ENCODE results near the gene RASGRF1. TPM values are rescaled to one million over a fixed set of nuclear protein-coding genes. Genes with fewer than 3 reads are reported as not detected.

Gene RASGRF1
- polyA plus RNA-seq, 1 donor (not counting 4 experiments of a cell fraction or from before 2014, with no cell fraction given): 0.08 TPM

GRCh38 chr15:79045041-79045440 lies 45.5 kb downstream of the RASGRF1 start:
- no peaks in the 10 kb centered on the region for H3K27me3 ChIP-seq (ENCODE audit: control insufficient read depth, extremely low read depth, insufficient read depth, low read length)
- dilution Hi-C loops (cut with MboI; ENCODE audit: extremely low pct_ligation_motif_present, low sequenced_read_pairs): loop anchor here (25.0 kb wide), 1 partner anchor 142 kb away; no protein-coding TSS in a partner anchor
- H3K9me1 ChIP-seq (ENCODE audit: control insufficient read depth, extremely low read depth, insufficient read depth, low read length): no peaks in the 10 kb centered on the region
- H3K27ac ChIP-seq (ENCODE audit: control insufficient read depth, insufficient read depth, low read length): no peak overlapping the region
- H3K79me2 ChIP-seq (ENCODE audit: control insufficient read depth, insufficient read depth, low read length): no peaks in the 10 kb centered on the region
- H3K36me3 ChIP-seq (ENCODE audit: control insufficient read depth in 2 of 2, extremely low read depth in 1 of 2, insufficient read depth in 2 of 2, low read length in 2 of 2): no peaks in the 10 kb centered on the region
- FAIRE-seq: no peak
- no peak for DNase-seq (ENCODE audit: low read depth, low spot score)
- no peak overlapping the region for H3K9ac ChIP-seq (ENCODE audit: control insufficient read depth, extremely low read depth, insufficient read depth, low read length)
- H3K4me2 ChIP-seq (ENCODE audit: control insufficient read depth, extremely low read depth, insufficient read depth, low read depth, low read length): no peak overlapping the region
- H2AFZ ChIP-seq (ENCODE audit: control insufficient read depth, low read length): no peak overlapping the region
- TF ChIP-seq, protein P1, sequence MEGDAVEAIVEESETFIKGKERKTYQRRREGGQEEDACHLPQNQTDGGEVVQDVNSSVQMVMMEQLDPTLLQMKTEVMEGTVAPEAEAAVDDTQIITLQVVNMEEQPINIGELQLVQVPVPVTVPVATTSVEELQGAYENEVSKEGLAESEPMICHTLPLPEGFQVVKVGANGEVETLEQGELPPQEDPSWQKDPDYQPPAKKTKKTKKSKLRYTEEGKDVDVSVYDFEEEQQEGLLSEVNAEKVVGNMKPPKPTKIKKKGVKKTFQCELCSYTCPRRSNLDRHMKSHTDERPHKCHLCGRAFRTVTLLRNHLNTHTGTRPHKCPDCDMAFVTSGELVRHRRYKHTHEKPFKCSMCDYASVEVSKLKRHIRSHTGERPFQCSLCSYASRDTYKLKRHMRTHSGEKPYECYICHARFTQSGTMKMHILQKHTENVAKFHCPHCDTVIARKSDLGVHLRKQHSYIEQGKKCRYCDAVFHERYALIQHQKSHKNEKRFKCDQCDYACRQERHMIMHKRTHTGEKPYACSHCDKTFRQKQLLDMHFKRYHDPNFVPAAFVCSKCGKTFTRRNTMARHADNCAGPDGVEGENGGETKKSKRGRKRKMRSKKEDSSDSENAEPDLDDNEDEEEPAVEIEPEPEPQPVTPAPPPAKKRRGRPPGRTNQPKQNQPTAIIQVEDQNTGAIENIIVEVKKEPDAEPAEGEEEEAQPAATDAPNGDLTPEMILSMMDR (optimal IDR thresholded peaks at IDR 0.05 in 1 of 3, IDR thresholded peaks at IDR 0.05 in 1 of 3, conservative IDR thresholded peaks at IDR 0.05 in 1 of 3; ENCODE audit: extremely low read depth in 1 of 3, insufficient read depth in 2 of 3, low read length in 3 of 3): no peak
- no peaks in the 10 kb centered on the region for H3K9me3 ChIP-seq (ENCODE audit: control insufficient read depth, low read depth, low read length)
- H3K4me1 ChIP-seq (ENCODE audit: control insufficient read depth, extremely low read depth, insufficient read depth, low read length): no peaks in the 10 kb centered on the region
- no peak overlapping the region for H3K4me3 ChIP-seq (ENCODE audit: control insufficient read depth in 2 of 3, extremely low read depth in 1 of 3, insufficient read depth in 2 of 3, low read depth in 1 of 3, low read length in 3 of 3)
- H4K20me1 ChIP-seq (ENCODE audit: control insufficient read depth, extremely low read depth, insufficient read depth, low read length): no peaks in the 10 kb centered on the region

DNA sequence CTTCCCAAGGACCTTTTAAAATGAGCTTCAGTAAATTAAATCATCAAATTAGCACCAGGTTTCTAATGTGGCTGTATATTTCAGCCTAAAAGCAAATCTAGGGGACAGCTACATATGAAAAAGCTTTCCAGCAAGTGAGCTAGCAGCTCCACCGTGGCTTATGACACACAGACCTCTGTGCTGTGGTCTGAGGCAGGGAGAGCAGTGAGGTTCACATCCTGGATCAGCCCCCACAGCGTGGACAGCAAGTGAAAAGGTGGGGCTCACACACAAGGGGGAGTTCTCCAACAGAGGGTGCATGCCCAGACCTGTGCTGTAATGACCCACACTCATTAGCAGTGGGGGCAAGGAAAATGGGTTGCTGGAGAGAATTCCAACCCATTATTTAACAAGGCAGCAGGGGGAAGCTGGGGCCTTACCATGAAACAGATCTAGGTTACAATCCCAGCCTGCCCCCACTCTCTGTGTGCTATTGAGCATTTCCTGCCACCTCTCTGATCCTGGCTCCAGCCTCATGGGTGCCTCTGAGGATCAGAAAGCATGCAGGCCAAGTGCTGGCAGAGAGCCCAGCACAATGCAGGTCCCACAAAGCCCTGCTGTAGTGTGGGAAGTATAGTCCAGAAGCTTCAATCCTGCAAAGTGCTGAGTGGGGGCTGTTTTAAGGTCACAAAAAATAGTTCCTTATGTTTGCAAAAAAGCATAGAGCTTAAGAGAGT lies 48.2 kb downstream of the RASGRF1 start:
- no peak for FAIRE-seq

More for the DNA sequence above, 48.2 kb downstream of the RASGRF1 start:
- Histone ChIP-seq H3K4me1 (ENCODE audit: control insufficient read depth, extremely low read depth, insufficient read depth, low read length) (no peaks in the 10 kb centered on the region), H3K79me2 (ENCODE audit: control insufficient read depth, insufficient read depth, low read length) (no peaks in the 10 kb centered on the region), H3K4me3 (ENCODE audit: control insufficient read depth in 2 of 3, extremely low read depth in 1 of 3, insufficient read depth in 2 of 3, low read depth in 1 of 3, low read length in 3 of 3) (no peak overlapping the region), H3K4me2 (ENCODE audit: control insufficient read depth, extremely low read depth, insufficient read depth, low read depth, low read length) (no peak overlapping the region), H3K27me3 (ENCODE audit: control insufficient read depth, extremely low read depth, insufficient read depth, low read length) (no peaks in the 10 kb centered on the region), H3K9me3 (ENCODE audit: control insufficient read depth, low read depth, low read length) (no peaks in the 10 kb centered on the region), H2AFZ (ENCODE audit: control insufficient read depth, low read length) (no peak overlapping the region), H3K9ac (ENCODE audit: control insufficient read depth, extremely low read depth, insufficient read depth, low read length) (no peak overlapping the region), H3K9me1 (ENCODE audit: control insufficient read depth, extremely low read depth, insufficient read depth, low read length) (no peaks in the 10 kb centered on the region), H4K20me1 (ENCODE audit: control insufficient read depth, extremely low read depth, insufficient read depth, low read length) (no peaks in the 10 kb centered on the region), H3K27ac (ENCODE audit: control insufficient read depth, insufficient read depth, low read length) (no peak overlapping the region), H3K36me3 (ENCODE audit: control insufficient read depth in 2 of 2, extremely low read depth in 1 of 2, insufficient read depth in 2 of 2, low read length in 2 of 2) (no peaks in the 10 kb centered on the region)
- DNase-seq (ENCODE audit: low read depth, low spot score): no peak
- dilution Hi-C loops (cut with MboI; ENCODE audit: extremely low pct_ligation_motif_present, low sequenced_read_pairs): loop anchor here (25.0 kb wide), 1 partner anchor 145 kb away; no protein-coding TSS in a partner anchor
- TF ChIP-seq EZH2 (IDR thresholded peaks at IDR 0.05; ENCODE audit: low read length): no peak
- TF ChIP-seq, protein P1 (optimal IDR thresholded peaks at IDR 0.05 in 1 of 3, IDR thresholded peaks at IDR 0.05 in 1 of 3, conservative IDR thresholded peaks at IDR 0.05 in 1 of 3; ENCODE audit: extremely low read depth in 1 of 3, insufficient read depth in 2 of 3, low read length in 3 of 3): no peak
